HG03565 (cell line): ENCODE results near the gene LPAR2.

Experiments used
- ATAC-seq: cut with Tn5 transposase; IDR thresholded peaks from one replicate; pipeline ENCODE4 v1.9.1; 2021; ENCODE audit warnings: mild to moderate bottlenecking, moderate library complexity; ENCODE audit not compliant: unreplicated experiment

LPAR2 gene

GRCh38 chr19:19654441-19654840 lies 26.4 kb upstream of the LPAR2 start:
- ATAC-seq = no peak

DNA sequence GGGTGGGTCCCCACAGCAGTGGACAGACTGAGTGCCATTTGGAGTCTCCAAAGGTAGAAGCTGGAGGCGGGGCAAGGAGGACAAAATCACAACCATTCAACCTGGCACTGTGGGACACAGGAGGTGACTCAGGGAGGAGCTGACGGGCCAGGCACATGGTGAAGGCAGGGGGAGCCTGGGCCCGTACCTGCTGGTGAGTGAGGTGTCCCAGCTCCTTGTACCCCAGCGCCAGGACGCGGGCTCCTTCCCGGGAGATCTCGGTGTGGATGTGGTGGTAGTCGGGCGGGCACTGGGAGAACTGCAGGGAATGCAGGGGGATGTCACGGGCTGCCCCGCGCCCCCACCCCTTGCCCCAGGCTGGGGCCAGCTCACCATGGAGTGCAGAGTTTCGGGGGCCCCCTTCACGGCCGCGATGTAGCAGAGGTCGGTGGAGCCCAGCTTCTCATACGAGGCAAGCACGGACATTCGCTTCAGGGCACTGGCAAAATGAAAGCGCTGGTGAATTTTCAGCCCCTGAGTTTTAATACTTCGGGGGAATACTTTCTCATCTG lies 25.7 kb upstream of the LPAR2 start:
- ATAC-seq = no peak

- no peak for ATAC-seq
Measured at GRCh38 chr19:19652482-19653295, 24.7 kb upstream of the LPAR2 start.

GRCh38 chr19:19651076-19651475 lies 23.1 kb upstream of the LPAR2 start:
- ATAC-seq = no peak

- no peak for ATAC-seq
Measured at GRCh38 chr19:19650331-19650730, 22.3 kb upstream of the LPAR2 start.

DNA sequence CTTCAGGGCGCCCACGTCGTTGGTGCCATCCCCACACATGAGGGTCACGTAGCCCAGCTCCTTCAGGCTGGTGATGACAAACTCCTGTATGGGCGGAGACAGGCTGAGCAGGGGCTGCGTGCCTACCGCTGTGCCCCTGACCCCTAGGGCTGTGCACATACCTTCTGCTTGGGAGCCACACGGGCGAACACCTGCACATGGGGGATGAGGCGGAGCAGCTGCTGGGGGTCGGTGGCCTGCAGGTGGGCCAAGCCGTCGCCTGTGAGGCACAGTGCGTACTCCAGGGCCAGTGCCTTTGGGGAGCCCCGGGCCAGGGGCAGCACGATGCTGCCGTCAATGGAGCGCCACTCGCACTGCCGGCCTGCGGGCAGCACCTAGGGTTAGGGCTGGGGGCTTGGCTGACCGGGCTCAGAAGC lies 21.6 kb upstream of the LPAR2 start:
- ATAC-seq = no peak

DNA sequence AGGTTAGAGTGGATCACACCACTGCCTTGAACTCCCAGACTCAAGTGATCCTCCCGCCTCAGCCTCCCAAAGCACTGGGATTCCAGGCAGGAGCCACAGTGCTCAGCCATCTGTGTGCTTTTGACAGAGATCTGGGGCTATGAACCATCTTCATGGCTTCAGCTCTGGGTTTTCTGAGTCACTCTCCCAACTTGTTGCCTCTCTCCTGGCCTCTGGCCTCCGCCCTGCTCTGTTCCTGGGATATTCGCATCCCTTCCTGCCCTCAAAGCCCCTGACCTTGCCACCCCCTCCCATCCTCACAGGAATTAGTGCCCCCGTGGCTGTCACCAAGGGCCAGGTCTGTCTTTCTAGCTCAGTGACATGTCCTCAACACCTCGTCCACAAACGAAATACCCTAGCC lies 21.1 kb upstream of the LPAR2 start:
- no peak for ATAC-seq

GRCh38 chr19:19647037-19647835 lies 19.2 kb upstream of the LPAR2 start:
- no peak for ATAC-seq

DNA sequence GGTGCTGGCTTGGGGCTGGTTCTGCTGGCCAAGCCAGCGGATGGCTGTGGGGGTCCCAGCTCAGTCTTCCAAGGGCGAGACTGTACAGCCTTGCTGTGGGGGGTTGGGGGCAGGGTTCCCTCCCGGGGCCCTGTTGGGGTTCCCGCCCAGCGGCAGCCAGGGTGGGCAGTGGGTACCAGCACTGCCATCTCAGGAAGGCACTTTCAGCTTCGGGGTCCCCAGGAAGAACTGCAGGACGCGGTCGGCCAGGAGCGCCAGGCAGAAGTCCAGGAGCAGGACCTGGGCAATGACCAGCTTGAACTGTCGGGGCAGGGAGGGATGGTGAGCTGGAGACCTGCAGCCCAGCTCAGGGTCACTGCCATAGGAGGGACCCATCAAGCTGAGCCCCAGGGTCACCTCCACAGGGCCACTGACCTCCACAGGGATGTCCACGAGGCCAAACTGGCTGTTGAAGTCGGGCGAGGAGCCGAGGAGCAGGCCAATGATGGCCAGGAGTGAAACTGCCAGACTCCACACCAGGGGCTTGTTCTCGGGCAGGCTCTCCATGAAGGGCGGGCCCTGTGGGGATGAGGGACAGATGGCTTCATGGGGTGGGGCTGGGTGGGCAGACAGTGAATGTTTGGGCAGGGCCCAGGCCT lies 17.3 kb upstream of the LPAR2 start:
- no peak for ATAC-seq

DNA sequence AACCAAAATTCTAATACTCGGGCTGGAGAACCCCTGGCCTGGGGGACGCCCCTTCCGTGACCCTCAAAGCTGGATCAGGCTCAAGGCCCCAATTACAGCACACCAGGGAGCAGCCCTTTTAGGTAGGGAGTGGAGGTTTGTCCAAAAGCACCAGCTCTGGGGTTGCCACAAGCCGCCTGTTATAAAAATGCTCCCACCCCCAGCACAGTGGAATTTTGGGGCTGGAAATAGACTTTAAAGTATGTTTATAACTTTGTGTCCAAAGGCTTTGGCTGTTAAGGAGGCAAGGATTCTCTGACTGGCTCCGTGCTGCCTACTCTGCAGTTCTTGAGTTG lies 16.0 kb upstream of the LPAR2 start:
- ATAC-seq = no peak

- no peak for ATAC-seq
Measured at GRCh38 chr19:19643158-19644053, 15.4 kb upstream of the LPAR2 start, which contains the start of gene GMIP. Gene GMIP, minus strand, starts transcription at chr19:19643657. Its CDS starts 128 bp downstream, at chr19:19643529.

DNA sequence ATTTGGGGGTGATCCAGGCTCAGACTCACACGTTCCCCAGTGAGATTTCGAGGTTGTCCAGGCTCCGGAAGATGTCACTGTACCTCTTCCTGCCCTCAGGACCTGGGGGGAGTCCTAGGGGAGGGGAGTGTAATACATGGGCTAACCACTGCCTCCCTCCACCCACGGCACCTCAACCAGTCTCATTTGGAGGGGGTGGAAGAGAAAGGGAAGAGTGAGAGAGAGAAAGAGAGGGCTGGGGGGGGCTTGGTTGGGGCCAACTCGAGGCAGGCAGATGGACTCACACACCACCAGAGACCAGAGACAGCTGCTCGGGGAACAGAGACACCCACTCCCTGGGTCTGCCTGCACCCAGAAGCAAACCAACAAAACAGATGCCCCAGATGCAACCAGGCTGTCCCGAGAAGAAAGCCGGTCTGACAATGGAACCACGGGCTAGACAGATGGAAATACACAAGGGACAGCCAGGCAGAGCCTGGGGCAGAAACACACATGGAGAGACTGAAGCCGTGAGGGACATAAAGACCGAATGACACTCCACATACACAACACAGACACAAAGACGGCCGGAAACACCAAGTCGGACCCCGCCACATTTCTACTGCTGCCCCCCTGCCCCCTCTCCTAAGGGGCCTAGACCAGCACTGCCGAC lies 14.6 kb upstream of the LPAR2 start:
- ATAC-seq = no peak

- no peak for ATAC-seq
Measured at GRCh38 chr19:19637523-19638251, 9.7 kb upstream of the LPAR2 start.

- no peak for ATAC-seq
Measured at GRCh38 chr19:19637186-19637522, 9.1 kb upstream of the LPAR2 start.

DNA sequence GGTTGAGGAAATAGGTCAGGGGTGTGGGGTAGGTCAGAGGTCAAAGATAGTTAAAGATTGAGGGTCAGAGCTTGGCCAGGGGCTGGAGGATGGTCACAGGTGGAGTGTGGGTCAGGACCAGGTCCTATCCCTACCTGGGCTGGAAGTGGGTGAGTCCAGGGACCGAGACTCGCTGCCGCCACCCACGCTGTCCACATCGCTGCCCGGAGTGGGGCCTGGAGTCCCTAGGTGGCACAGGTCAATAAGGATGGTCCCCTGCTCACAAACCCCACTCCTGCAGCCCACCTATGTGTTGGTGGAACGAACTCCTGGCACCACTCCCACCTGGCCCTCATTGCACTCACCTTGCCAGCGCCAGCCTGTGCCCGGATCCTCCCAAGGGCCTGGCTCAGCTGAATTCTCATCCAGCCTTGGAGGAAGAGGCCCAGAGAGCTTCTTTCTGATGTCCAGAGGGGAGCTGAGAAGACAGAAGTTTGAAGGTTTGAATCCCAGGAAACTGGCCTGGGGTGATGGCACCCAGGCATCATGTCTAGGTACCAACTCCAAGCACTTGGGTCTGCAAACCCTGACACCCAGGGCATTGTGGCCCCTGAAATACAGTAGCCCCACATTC lies 8.7 kb upstream of the LPAR2 start:
- ATAC-seq = no peak

DNA sequence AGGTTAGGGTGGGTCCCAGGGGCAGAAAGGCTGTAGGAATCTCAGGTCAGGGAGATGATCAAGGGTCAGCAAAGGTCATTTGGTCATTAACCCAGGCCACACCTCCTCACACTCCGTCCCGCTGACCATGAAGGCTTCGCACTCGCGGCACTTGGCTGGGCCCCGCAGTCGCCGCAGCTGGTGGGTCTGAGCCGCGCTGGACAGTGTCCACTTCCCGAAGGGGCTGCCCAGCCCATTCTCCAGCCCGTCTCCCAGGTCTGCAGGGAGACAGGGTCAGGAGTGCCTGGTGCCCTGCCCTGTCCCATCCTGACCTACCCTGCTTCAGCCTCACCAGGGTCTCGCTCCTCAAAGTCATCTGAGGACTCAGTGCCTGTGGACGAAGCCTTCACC lies 7.3 kb upstream of the LPAR2 start:
- ATAC-seq = no peak

- ATAC-seq = no peak
Measured at GRCh38 chr19:19634516-19635312, 6.7 kb upstream of the LPAR2 start.
